ENCODE results near the gene HCN4. TPM values are rescaled to one million over a fixed set of nuclear protein-coding genes. Genes with fewer than 3 reads are reported as not detected.

HCN4 gene
- total RNA-seq, 1 donor from 2014 or later = 0.06 TPM

DNA sequence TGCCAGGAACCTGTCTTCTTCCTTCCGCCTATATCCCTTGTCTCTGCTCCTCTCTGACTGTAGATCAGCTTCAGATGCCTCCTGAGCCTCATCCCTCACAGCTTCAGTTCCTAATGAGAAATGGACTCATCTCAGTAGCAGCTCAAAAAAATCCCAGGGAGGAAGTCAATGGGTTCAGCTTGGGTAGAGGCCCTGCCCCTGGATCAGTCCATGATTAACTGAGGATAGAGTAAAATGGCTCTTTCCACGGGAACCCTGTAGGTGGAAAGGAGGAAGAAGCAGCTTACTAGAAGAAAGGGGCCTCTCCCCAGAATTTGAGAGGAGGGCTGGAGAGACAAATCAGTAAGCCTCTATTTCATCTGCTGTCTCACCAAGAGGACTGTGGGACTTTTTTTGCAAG lies 26.9 kb upstream of the HCN4 start:
- intact Hi-C loops (cut with DNase I) = no loop called here
- Histone ChIP-seq H3K27me3 (peaks cover 9% of the 10 kb centered on the region), H3K4me3 (no peak overlapping the region), H3K27ac (no peak overlapping the region), H3K4me1 (no peaks in the 10 kb centered on the region), H3K9me3 (no peaks in the 10 kb centered on the region), H3K36me3 (no peaks in the 10 kb centered on the region)
- DNase-seq (no peak), ATAC-seq (no peak)
- TF ChIP-seq, protein P1, sequence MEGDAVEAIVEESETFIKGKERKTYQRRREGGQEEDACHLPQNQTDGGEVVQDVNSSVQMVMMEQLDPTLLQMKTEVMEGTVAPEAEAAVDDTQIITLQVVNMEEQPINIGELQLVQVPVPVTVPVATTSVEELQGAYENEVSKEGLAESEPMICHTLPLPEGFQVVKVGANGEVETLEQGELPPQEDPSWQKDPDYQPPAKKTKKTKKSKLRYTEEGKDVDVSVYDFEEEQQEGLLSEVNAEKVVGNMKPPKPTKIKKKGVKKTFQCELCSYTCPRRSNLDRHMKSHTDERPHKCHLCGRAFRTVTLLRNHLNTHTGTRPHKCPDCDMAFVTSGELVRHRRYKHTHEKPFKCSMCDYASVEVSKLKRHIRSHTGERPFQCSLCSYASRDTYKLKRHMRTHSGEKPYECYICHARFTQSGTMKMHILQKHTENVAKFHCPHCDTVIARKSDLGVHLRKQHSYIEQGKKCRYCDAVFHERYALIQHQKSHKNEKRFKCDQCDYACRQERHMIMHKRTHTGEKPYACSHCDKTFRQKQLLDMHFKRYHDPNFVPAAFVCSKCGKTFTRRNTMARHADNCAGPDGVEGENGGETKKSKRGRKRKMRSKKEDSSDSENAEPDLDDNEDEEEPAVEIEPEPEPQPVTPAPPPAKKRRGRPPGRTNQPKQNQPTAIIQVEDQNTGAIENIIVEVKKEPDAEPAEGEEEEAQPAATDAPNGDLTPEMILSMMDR (IDR thresholded peaks at IDR 0.05) = no peak

DNA sequence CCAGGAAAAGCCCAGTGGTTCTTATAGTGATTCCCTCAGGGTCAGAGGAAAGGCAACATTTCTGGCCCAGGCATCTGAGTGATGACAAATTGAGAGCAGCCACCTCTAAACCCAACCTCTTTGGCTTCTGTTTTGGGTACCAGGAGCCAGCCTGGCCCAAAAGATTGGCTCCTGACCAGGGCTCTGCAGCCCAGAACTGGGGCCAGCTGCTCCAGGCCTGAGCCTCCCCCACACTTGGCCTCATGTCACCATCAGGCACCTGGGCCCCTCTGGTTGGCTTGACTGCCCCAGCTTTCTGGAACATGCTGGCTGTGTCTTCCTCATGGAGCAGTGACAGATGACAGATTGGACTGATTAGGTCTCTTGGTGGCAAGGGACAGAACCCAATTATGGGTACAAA lies 26.0 kb upstream of the HCN4 start:
- ATAC-seq = no peak
- no peak overlapping the region for H3K27ac ChIP-seq
- H3K4me1 ChIP-seq = no peaks in the 10 kb centered on the region
- no peaks in the 10 kb centered on the region for H3K9me3 ChIP-seq
- H3K4me3 ChIP-seq = no peak overlapping the region
- TF ChIP-seq, protein P1 (IDR thresholded peaks at IDR 0.05) = no peak
- H3K27me3 ChIP-seq = peaks cover 9% of the 10 kb centered on the region
- no peak for DNase-seq
- intact Hi-C loops (cut with DNase I) = no loop called here
- no peaks in the 10 kb centered on the region for H3K36me3 ChIP-seq

DNA sequence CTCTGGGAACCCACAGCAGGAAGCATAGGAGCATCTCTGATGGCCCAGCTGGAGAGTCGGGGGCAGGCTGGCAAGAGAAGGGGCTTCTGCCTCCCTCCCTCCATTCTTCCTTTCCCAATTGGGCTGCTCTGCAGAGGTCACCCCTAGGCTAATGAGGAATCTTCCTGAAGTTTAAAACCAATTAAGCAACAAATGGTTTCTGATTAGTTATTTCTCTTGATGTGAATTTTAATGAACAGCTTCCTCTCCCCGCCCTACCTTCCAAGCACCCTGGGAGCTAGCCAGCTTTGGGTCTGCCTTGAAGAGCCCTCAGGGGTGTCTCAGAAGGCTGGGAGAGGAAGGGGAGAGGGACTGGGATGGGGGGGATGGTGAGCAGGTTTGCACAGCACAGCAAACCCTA lies 24.6 kb upstream of the HCN4 start:
- H3K27me3 ChIP-seq = peaks cover 9% of the 10 kb centered on the region
- ATAC-seq (no peak), DNase-seq (no peak)
- TF ChIP-seq, protein P1 (IDR thresholded peaks at IDR 0.05) = no peak
- no peaks in the 10 kb centered on the region for H3K9me3 ChIP-seq
- no peaks in the 10 kb centered on the region for H3K4me1 ChIP-seq
- intact Hi-C loops (cut with DNase I) = no loop called here
- no peak overlapping the region for H3K27ac ChIP-seq
- H3K36me3 ChIP-seq = no peaks in the 10 kb centered on the region
- H3K4me3 ChIP-seq = no peak overlapping the region

DNA sequence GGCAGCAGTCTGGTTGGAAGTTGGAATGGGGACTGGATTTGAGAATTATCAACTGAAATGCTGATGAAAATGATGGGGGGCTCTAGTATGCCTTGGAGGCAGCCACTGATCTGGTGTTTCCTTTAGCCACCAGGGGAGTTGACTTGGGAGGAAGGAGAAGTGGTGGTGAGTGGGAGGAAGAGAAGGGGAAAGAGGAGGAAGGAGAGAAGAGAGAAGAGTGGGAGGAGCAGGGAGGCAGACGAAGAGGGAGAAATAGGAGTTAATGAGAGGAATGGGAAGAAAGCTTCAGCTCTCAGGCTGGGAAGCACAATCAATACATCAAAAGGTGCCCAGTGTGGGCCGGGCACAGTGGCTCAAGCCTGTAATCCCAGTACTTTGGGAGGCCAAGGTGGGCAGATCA lies 23.3 kb upstream of the HCN4 start:
- intact Hi-C loops (cut with DNase I) = no loop called here
- no peak for ATAC-seq
- Histone ChIP-seq H3K4me3 (no peak overlapping the region), H3K27me3 (peaks cover 7% of the 10 kb centered on the region), H3K4me1 (no peaks in the 10 kb centered on the region), H3K36me3 (no peaks in the 10 kb centered on the region), H3K27ac (no peak overlapping the region), H3K9me3 (no peaks in the 10 kb centered on the region)
- TF ChIP-seq, protein P1 (IDR thresholded peaks at IDR 0.05) = no peak
- DNase-seq = no peak

DNA sequence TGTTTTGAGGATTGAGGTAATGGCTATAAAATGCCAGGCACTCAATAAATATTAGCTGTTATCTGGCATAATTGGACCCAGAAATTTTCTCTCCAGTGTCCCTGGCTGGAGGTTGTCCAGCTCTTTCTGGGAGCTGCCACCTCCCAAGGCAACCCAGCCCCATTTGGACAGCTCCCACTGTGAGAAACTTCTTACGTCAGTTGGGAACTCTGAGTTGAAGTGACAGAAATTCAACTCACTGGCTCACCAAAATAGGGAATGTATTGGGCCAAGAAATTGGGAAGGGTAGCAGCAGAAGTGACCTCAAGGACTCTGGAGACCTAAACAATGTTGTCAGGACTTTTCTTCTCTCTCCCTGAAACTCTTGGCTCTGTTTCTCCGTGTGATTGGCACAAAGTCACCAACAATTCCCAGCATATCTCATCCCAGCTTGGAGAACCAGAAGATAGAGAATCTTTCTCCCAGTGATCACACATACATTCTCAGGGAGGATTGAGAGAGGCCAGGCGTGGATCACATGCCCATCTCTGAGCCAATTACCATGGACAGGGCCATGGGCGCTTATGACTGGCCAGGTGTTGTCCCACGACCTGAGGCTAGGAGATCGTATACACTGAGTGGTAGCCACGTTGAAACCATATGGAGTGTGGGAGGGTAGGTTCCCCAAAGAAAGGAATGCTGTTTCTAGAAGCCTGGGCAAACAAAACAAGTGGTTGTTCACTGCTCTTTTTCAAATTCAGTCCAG lies 22.5 kb upstream of the HCN4 start:
- ATAC-seq (no peak), DNase-seq (no peak)
- intact Hi-C loops (cut with DNase I) = no loop called here
- H3K27ac ChIP-seq = no peak overlapping the region
- TF ChIP-seq, protein P1 (IDR thresholded peaks at IDR 0.05) = no peak
- H3K36me3 ChIP-seq = no peaks in the 10 kb centered on the region
- H3K4me1 ChIP-seq = no peaks in the 10 kb centered on the region
- no peak overlapping the region for H3K4me3 ChIP-seq
- peaks cover 5% of the 10 kb centered on the region for H3K27me3 ChIP-seq
- H3K9me3 ChIP-seq = no peaks in the 10 kb centered on the region

All from upper lobe of right lung (tissue), 1 donor.